HS-27A (cell line): ENCODE measurements around the gene OPCML.
A peak's percentile ranks its signal among the peaks of the same experiment; 100 is the strongest.

Source experiments
- DNase-seq: peaks from one replicate; pipeline ENCODE4 v3.0.0-alpha.2; 2012; ENCODE audit warnings: low read depth, missing footprints

OPCML gene

GRCh38 chr11:132728026-132728425 is 804.3 kb downstream of the OPCML start:
- DNase-seq, result no peak

- DNase-seq, result no peak
Measured at GRCh38 chr11:132721526-132721925, 810.8 kb downstream of the OPCML start.

- no peak for DNase-seq
Measured at GRCh38 chr11:132719684-132720083, 812.6 kb downstream of the OPCML start.

DNA sequence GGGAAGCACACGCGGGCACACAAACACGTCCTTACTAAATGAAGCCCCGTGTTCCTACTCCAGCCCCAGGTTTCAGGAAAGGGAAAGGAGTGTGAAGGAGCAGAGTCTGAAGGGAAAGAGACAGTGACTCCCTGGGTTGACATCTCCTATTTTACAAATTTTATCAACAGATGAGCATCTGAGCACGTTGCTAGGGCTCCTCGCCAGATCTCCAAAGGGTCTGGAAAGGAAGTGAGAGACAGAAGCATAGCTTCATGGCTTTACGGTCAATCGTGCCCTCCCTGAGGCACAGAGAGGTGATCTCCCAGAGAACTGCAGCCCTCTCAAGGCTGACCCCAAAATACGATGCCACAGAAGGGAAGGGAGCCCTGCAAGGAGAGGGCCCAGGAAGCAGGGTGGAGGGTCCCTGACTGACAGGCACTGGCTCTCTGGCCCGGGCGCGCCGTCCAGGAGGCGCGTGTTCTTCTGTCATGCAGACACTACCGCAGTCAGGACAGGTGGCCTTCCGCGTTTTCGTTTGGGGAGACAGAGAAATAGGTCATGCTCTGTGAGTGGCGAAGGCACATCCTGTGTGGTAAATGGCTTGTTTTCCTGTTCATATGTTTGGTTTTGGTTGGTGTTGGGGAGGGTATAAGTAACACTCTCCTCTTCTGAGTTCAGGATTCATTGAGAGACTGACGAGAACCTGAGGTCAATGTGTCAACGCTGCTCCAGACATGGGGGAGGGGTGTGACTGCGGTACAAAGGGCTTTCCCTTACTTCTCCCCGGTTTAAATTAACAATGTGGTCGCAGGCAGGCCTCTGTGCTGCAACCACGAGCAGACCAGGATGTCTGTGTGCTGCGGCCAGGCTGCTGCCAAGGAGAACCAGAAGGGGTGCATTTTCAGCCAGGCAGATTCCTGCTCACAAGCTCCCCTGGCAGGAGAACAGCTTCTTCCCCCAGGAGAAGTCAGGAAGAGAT is 813.3 kb downstream of the OPCML start:
- no peak for DNase-seq

DNA sequence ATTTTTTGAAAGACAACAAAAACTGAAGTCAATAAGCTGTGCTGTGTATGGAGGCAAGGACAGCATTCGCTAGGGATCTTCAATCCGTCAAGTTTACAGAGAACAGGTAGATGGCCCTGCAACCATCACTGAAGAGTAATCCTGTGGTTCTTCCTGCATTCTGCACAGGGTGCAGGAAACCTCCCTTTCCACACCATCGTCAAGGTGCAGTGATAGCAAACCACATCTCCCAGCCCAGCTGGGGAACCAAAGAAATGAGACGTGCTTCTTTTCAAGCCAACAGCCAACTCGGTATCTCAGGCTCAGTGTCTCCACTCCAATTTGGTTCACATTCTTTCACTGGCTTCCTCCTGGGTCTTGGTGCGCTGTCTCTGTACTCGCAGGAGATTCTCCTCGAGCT is 814.5 kb downstream of the OPCML start:
- no peak for DNase-seq

GRCh38 chr11:132716037-132716436 is 816.3 kb downstream of the OPCML start:
- no peak for DNase-seq

DNA sequence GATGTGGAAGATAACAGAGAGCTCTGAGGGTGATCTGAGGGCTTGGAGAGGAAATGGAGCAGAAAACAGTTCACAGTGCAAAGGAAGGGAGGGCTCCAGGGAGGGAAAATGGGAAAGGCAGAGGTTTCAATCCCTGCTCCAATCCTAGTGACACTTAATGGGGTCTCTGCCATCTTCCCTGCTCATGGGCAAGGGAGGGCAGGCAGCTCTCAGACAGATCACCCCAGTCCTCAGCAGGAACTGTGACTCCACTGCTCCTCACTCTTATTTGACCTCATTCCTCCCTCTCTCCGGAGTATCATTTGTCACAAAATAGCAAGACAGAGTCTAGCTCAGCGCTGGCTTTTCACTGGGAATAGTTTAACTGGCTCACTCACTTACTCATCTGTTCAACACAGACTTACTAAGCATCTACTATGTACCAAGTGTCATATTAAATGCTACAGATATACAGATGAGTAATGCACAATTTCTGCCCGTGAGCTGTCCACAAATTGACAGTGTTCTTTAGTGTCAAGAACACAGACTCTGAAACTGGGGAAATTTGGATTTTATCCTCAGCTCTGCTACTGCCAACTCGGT is 817.4 kb downstream of the OPCML start:
- no peak for DNase-seq

DNA sequence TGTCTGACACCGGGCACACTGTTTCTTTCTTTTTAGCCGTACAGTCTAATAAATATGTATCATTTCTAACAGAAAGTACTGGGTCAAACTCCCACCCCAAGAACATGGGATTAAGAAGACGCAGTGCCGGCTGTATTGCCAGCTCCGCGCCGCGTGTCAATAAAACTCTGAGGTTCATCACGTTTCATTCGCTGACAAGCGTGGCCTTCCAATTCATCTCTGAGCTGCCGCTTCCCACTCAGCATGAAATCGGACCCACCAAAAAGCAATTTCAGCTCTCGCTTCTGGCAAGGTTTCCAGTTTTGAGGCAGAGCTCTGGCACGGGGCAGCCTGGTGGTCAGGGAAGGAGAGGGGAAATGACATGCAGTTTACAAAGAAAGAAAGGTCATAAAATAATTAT is 819.8 kb downstream of the OPCML start:
- no peak for DNase-seq

- DNase-seq, result no peak
Measured at GRCh38 chr11:132704781-132705375, 827.4 kb downstream of the OPCML start.

DNA sequence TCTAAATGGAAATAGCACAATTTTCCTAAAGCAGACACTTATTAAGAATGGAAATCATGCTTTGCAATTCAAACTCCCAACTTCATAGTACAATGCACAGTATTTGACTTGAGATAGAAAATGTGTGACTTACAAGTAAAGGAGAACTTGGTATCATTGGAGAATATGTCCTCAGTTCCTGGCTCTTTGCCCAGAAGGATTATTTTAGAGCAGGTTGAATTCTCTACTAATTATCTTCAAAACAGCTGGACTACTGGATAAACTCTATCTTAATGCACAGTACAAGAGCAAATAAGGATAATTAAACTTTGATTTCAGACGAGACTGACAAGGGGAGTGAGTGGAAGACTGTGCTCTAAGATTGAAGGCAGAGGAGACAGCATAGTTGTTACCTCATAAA is 839.4 kb downstream of the OPCML start:
- DNase-seq, result no peak

- no peak for DNase-seq
Measured at GRCh38 chr11:132691848-132692550, 840.3 kb downstream of the OPCML start.

- no peak for DNase-seq
Measured at GRCh38 chr11:132686886-132687285, 845.4 kb downstream of the OPCML start.

- DNase-seq, result peak; percentile 23
Measured at GRCh38 chr11:132685174-132685611, 847.1 kb downstream of the OPCML start.

GRCh38 chr11:132683602-132684001 is 848.7 kb downstream of the OPCML start:
- DNase-seq, result no peak

DNA sequence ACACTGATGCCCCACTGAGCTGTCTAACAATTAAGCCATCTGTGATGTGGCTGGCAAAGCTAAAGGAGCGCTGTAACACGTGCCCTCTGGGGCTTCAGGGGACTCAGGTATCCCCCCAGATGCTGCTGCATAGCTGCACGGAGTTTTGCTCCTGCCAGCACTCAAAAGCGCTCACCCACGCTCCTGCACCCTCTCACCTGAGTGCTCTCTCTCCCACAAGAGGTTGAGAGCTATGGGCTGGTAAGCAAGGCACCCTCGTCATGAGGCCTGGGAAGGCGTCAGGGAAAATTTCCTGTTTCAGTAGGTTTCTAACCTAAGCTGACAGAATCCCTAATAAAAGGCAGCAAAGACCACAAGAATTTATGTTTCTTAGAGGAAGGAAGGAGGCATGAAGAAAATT is 850.3 kb downstream of the OPCML start:
- DNase-seq, result no peak

GRCh38 chr11:132680584-132680983 is 851.7 kb downstream of the OPCML start:
- no peak for DNase-seq

DNA sequence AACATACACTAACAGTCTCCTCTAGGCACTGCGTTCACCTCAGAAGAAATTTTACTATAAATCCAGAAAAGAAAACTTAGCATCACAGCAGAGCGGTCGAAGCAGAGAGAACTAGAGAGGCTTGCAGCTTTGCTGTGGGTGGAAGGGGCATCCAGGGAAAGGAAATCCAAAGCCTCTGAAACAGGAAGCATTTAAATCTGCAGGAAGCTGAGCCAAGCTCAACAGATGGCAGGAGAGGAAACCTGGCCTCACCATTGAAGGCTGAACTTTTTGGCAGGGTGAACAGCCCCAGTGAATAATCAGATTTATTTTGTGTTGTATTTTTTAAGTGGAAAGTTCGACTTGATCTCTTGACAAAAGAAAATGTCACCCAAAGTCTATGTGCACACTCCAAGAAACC is 858.1 kb downstream of the OPCML start:
- no peak for DNase-seq

GRCh38 chr11:132671851-132672370 is 860.4 kb downstream of the OPCML start:
- DNase-seq, result no peak

DNA sequence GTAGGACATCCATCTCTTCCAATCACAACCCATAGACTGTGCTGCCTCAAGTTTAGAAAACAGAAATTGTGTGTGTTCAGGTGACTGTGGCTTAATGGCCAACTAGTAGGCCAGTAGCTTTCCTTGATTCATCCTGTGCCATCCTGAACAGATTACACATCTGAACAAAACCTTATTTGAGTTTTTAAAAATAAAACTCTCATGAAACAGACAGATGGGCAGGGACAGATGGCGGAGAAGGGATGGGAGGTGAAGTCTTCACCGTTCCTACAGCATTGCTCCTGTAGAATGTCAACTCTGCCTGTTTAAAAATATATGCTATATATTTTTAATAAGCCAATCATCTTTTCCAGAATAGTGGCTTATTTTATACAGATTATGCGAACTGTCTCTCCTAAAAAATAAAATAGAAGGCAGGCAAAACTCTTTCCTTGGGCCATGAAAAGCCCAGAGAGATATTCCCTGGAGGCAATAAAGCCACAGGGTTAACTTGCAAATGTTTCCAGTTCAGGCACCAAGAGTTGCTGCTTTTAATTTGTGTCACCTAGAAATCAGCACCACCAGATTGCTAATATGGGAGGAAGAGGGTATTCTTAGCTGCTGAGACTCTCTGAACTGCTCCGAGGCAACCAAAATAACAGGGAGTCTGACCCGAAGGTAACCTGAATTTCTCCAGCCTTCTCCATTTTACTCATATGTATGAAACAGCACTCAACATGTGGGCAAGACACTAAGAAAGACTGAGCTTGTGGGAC is 861.2 kb downstream of the OPCML start:
- DNase-seq, result no peak

- DNase-seq, result no peak
Measured at GRCh38 chr11:132669949-132670348, 862.4 kb downstream of the OPCML start.

GRCh38 chr11:132665205-132665604 is 867.1 kb downstream of the OPCML start:
- no peak for DNase-seq
